Fibroblast of skin of left quadriceps (primary cell): ENCODE results near the gene SLC48A1.

Experiments
- DNase-seq, 2 experiments: peaks; one replicate each; pipeline ENCODE4 v3.0.0-alpha.2; 2013; ENCODE audit warnings: low read depth in 2 of 2

The SLC48A1 gene

GRCh38 chr12:47744005-47744651, 28.9 kb upstream of the SLC48A1 start:
- DNase-seq = no peak

- no peak for DNase-seq
Observed at GRCh38 chr12:47744778-47745436, 28.1 kb upstream of the SLC48A1 start.

- no peak for DNase-seq
Observed at GRCh38 chr12:47745485-47746041, 27.5 kb upstream of the SLC48A1 start.

- DNase-seq = no peak
Observed at GRCh38 chr12:47746073-47746472, 27.0 kb upstream of the SLC48A1 start.

GRCh38 chr12:47746523-47746922, 26.5 kb upstream of the SLC48A1 start:
- DNase-seq = no peak

GRCh38 chr12:47747126-47747525, 25.9 kb upstream of the SLC48A1 start:
- no peak for DNase-seq

- no peak for DNase-seq
Observed at GRCh38 chr12:47747596-47748506, 25.2 kb upstream of the SLC48A1 start.

- no peak for DNase-seq
Observed at GRCh38 chr12:47748507-47748828, 24.6 kb upstream of the SLC48A1 start.

- no peak for DNase-seq
Observed at GRCh38 chr12:47748899-47749298, 24.1 kb upstream of the SLC48A1 start.

- DNase-seq = no peak
Observed at GRCh38 chr12:47750229-47750798, 22.7 kb upstream of the SLC48A1 start.

GRCh38 chr12:47750916-47751470, 22.0 kb upstream of the SLC48A1 start:
- no peak for DNase-seq

- no peak for DNase-seq
Observed at GRCh38 chr12:47751561-47751960, 21.5 kb upstream of the SLC48A1 start.

- no peak for DNase-seq
Observed at GRCh38 chr12:47752121-47752520, 20.9 kb upstream of the SLC48A1 start.

- no peak for DNase-seq
Observed at GRCh38 chr12:47752552-47752951, 20.5 kb upstream of the SLC48A1 start.

- no peak for DNase-seq
Observed at GRCh38 chr12:47753021-47754001, 19.7 kb upstream of the SLC48A1 start.

- no peak for DNase-seq
Observed at GRCh38 chr12:47754126-47754525, 18.9 kb upstream of the SLC48A1 start.

GRCh38 chr12:47754881-47755280, 18.2 kb upstream of the SLC48A1 start:
- no peak for DNase-seq

GRCh38 chr12:47755655-47756562, 17.1 kb upstream of the SLC48A1 start:
- no peak for DNase-seq

- no peak for DNase-seq
Observed at GRCh38 chr12:47757364-47757839, 15.6 kb upstream of the SLC48A1 start.
